GM18498 (cell line): ENCODE results near the gene N4BP3.
A peak's percentile ranks its signal among the peaks of the same experiment; 100 is the strongest.

Experiments
- ATAC-seq: cut with Tn5 transposase; IDR thresholded peaks from one replicate; pipeline ENCODE4 v1.9.1; 2021; ENCODE audit warnings: mild to moderate bottlenecking, moderate library complexity; ENCODE audit not compliant: unreplicated experiment

Gene N4BP3

DNA sequence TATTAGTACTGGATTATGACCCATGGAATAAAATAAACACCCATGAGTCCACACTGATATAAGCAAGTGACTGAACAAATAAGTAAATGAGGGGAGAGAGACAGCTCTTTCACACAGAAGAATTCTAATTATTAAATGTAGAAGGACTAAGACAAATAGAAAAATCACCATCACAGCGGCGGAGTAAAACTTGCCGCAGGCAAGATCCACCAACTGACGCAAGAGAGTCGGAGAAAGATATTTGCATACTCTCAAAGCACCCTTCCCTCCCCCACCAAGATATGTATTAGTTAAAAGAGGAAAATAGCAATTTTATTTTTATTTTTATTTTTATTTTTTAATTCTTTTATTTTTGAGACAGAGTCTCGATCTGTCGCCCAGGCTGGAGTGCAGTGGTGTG is 14.6 kb upstream of the N4BP3 start:
- ATAC-seq = no peak

- ATAC-seq = no peak
These were observed 9.7 kb upstream of the N4BP3 start for GRCh38 chr5:178103612-178104011.

GRCh38 chr5:178104492-178104891 is 8.8 kb upstream of the N4BP3 start:
- ATAC-seq = no peak

DNA sequence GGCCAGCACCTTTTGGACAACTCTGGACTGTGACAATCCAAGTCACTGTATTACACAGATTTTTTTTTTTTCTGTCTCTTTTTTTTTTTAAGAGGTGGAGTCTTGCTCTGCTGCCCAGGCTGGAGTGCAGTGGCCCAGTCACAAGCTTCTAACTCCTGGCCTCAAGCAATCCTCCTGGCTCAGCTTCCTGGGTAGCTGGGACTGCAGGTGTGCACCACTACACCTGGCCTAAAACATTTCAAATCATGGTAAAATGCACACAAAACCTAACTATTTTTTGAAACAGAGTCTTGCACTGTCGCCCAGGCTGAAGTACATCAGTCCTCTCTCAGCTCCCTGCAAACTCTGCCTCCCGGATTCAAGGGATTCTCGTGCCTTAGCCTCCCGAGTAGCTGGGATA is 7.2 kb upstream of the N4BP3 start:
- no peak for ATAC-seq

DNA sequence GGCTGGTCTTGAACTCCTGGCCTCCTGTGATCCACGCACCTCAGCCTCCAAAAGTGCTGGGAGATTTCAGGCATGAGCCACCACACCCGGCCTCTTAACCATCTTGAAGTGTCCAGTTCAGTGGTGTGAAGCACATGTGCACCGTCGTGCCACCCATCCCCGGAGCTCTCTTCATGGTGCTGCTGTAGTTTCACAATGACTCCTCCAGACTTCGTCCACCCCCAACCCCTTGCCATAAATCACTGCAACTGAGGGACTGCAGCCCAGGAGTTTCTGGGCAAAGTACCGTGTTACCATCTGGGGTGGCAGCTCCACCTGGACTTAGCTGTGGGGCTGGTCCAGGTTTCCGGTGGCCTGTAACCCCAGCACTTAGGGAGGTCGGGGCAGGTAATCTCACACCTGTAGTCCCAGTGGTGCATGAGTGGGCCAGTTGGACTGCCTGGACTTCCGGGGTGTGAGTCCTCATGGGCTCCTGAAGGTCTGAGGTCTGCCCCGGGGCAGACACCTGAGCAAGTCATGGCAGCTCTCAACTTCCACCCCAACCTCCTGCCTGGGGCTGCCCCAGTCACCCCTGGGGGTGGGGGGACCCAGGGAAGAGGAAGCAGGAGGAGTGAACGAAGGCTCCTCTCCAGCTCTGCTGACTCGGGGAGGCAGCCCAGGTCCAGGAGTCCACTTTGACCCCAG is 6.6 kb upstream of the N4BP3 start:
- ATAC-seq = no peak

DNA sequence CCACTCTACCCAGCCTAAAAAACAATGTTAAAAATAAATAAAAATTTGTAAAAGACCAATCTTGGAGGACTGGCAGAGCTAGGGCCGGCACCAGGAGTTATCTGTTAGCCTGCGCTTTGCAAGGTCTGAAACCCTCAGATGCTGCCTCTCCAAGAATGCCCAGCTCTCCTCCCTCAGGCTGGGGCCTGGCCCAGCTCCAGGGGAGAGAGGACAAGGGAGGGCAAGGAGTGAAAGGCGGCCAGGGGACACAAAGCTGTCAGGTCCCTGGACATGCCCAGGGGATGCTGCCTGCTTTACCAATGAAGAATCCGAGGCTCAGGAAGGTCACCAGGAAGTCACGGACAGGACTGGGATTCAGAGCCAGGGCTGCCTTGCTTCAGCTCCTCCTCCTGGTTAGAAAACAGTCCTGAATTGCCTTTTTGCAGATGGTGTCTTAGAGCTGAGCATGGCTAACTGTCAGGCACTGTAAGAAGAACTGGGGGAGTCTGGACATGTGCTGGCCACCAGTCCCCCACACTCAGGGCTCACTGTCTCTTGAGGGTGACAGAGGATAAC is 5.5 kb upstream of the N4BP3 start:
- no peak for ATAC-seq

GRCh38 chr5:178108446-178108845 is 4.9 kb upstream of the N4BP3 start:
- no peak for ATAC-seq

DNA sequence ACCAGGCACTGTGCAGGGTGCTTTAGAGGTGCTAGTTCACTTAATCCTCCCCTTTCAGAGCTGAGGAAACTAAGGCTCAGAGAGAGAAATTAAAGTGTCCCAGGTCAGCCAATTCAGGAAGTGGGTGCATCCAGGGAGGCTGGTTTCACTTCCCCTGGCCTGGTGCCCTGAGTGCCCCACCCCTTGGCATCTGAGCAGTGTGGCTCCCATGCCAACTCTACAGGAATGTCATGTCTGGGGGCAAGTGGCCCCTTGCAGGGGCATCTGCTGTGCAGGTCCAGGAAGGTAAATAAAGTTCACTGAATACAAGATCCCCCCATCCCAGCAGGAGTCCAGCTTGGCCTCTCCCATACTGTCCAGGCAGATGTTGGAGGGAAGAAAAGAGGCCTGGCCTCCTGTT is 4.4 kb upstream of the N4BP3 start:
- no peak for ATAC-seq

- no peak for ATAC-seq
These were observed 2.8 kb upstream of the N4BP3 start for GRCh38 chr5:178110511-178110910.

DNA sequence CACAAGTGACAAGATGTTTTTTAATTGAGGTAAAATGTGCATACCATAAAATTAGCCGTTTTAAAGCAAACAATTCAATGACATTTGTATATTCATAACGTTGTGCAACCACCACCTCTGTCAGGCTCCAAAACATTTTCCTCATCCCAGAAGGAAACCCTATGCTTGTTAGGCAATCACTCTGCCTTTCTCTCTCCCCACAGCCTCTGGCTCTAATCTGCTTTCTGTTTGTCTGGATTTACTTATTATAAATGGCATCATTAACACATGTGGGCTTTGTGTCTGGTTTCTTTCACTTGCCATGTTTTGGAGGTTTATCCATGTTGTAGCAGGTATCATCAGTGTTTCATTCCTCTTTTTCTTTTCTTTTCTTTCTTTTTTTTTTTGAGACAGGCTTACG is 1.4 kb upstream of the N4BP3 start:
- no peak for ATAC-seq

DNA sequence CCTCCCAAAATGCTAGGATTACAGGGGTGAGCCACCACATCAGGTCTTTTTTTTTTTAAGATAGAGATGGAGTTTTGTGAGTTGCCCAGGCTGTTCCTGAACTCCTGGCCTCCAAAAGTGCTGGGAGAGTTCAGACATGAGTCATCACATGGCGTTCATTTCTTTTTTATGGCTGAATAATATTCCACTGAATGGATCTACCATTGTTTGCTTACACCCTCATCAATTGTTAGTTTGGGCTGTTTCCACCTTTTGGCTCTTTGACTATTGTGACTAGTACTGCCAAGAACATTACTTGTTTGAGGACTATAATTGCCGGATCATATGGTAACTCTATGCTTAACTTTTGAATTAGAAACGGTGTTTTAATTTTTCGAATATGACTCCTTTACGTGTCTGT is 787 bp upstream of the N4BP3 start:
- no peak for ATAC-seq

DNA sequence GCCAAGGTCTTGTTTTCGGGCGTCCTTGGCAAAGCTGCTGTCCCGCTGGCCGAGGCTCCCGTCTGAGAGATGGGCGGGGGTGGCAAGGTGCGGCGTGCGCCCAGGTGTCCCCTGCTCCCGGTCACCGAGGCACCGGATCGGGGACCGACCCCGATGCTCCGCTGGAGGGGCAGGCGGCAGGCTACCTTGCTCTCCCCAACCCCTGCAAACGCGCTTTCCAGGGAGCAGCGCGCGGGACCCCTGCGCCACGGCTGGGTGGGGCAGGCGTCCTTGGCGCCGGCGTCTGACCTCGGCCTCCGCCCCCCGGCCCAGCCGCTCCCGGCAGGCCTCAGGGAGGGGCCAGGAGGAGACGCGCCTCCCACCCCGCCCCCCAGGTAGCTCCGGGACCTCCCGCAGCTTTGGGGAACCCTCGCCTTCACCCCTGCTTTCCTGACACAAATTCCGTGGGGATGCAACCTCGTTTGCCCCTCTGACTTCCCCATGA is 551 bp downstream of the N4BP3 start:
- no peak for ATAC-seq

- ATAC-seq = no peak
These were observed 1.2 kb downstream of the N4BP3 start for GRCh38 chr5:178114325-178115135.

- no peak for ATAC-seq
These were observed 1.9 kb downstream of the N4BP3 start for GRCh38 chr5:178115136-178115813.

DNA sequence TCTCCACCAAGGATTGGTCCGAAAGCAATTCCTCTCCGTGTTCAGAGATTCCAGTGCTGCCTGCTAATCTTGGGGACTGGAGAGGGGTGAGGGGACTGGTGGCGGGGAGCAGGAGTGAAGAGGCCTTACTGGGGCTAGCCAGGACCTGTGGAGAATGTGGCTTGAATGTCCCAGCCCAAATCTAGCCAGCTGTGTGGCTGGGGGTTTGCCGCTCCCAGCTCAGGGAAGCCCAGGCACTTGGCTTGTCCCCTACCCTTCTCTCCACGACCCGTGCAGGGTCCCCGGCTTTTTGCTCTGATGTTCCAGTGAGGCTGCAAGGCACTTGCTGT is 2.4 kb downstream of the N4BP3 start:
- ATAC-seq = no peak

DNA sequence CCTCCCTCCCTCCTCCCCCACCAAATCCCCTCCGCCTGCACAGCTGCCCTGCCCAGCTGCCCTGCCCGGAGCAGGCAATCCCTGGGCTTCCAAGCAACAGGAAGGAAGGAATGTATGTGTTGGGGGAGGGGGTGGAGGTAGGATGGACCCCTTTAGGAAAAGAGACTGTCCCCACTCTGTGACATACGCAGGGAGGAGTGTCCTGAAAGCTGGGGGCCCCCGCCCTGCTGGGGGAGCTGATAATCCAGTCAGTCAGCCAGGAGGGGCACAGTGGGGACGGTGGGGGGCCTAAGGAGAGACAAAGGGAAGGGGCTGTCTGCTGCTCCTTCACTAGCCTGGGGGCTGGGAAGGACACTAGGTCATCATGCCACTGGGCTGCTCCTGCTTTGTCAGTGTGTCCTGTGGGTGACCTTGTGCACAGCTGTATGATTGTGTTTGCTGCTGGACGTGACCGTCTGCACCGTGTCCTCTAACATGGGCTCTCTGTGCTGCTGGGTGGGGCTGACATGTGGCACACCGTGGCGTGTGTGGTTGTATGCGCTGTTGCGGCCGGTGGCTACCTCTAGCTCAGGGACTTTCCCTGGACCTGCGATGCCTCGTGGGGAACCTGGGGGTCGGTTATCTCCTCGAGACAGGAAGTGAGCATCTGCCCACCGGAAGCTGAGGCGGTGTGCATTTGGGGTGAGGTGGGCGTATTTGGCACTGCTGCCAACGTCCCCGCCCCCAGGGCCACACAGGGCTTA is 3.0 kb downstream of the N4BP3 start:
- peak; percentile 18 for ATAC-seq

GRCh38 chr5:178117923-178118701 is 4.8 kb downstream of the N4BP3 start:
- ATAC-seq = no peak

GRCh38 chr5:178119915-178120606 is 6.7 kb downstream of the N4BP3 start:
- no peak for ATAC-seq

DNA sequence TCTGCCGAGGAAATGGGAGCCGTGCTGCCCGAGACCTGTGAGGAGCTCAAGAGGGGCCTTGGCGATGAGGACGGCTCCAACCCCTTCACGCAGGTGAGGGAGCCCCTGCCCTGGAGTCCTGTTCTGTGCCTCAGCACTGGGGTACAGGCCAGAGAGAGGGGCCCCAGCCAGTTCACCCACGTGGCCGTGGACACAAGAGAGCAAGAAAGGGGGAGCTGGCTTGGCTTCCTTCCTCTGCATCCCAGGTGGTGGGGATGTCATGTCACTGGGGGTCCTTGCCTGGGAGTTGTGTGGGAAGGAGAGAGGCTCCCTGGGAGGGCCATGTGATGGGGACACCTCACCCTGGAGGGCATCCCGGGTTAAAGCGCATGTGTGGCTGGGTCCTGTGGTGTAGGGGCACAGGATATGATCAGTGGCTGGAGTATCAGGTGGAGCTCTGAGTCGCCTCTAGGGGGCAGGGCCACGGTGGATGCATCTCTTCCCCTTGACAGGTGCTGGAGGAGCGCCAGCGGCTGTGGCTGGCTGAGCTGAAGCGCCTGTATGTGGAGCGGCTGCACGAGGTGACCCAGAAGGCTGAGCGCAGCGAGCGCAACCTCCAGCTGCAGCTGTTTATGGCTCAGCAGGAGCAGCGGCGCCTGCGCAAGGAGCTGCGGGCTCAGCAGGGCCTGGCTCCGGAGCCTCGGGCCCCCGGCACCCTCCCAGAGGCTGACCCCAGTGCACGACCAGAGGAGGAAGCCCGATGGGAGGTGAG is 7.5 kb downstream of the N4BP3 start:
- peak; percentile 89 for ATAC-seq
